Prostate gland (tissue), 2 donors: ENCODE results near the gene MARCHF3. TPM values are rescaled to one million over a fixed set of nuclear protein-coding genes. Genes with fewer than 3 reads are reported as not detected.
A peak's percentile ranks its signal among the peaks of the same experiment; 100 is the strongest.

Source experiments
- DNase-seq: peaks from one replicate; pipeline ENCODE4 v3.0.0-alpha.2; 2019; ENCODE audit warnings: low spot score
- H3K27ac ChIP-seq, 2 donors: fragments of 200-600 bp; sonication (generic); 2 replicates each; pipeline ENCODE4 v1.5.1; 2017 to 2019
- H3K27me3 ChIP-seq: fragments of 200-600 bp; sonication (generic); replicated peaks from 2 replicates; pipeline ENCODE4 v1.5.1; 2019; ENCODE audit not compliant: insufficient read depth
- H3K36me3 ChIP-seq, 2 donors: fragments of 200-600 bp; sonication (generic); 1 replicate in 1 of 2; 2 replicates in 1 of 2; pipeline versions ENCODE4 v1.5.1 to v1.8.1; 2017 to 2019
- H3K4me1 ChIP-seq: fragments of 200-600 bp; sonication (generic); replicated peaks from 2 replicates; pipeline ENCODE4 v1.5.1; 2019
- H3K4me3 ChIP-seq, 2 donors: fragments of 200-600 bp; sonication (generic); 2 replicates each; pipeline ENCODE4 v1.5.1; 2017 to 2019
- H3K9me3 ChIP-seq: fragments of 200-600 bp; sonication (generic); 2 replicates; pipeline ENCODE4 v1.5.1; 2017
- POLR2A ChIP-seq: fragments of 450-650 bp; IDR thresholded peaks from one replicate; pipeline ENCODE4 v1.6.1; 2016; ENCODE audit warnings: antibody characterized with exemption, mild to moderate bottlenecking
- POLR2AphosphoS5 ChIP-seq: sonication (generic); formaldehyde crosslinking; IDR thresholded peaks from one replicate; pipeline ENCODE4 v1.6.1; 2017; ENCODE audit warnings: antibody characterized with exemption
- WGBS: methylation state at CpG from one replicate; pipeline ENCODE4 v1.1.5; 2018; 5-methylcytosine and 5-hydroxymethylcytosine counted together
- intact Hi-C: fragments of 100-400 bp; cut with DNase I; formaldehyde crosslinking; loops from one replicate; pipeline ENCODE4 v1.14.2; 2022
- total RNA-seq, 2 donors: library from RNA; depleted of rRNA; stranded (reverse); fragments of >200 nt; gene quantifications; one replicate each; pipeline ENCODE4 v1.1.0, GENCODE V29; 2016
- TF ChIP-seq, protein P1 (sequence below), 4 experiments: fragments of 200-600 bp in 2 of 4; fragments of 450-650 bp in 2 of 4; sonication (generic) in 2 of 4; IDR thresholded peaks; 1 replicate in 3 of 4; 2 replicates in 1 of 4; pipeline ENCODE4 v1.5.1; 2016 to 2019; ENCODE audit warnings: antibody characterized with exemption in 4 of 4, mild to moderate bottlenecking in 2 of 4, moderate library complexity in 2 of 4

MARCHF3 gene
- total RNA-seq, 2 donors from 2014 or later: 1.2 to 21.1 TPM

DNA sequence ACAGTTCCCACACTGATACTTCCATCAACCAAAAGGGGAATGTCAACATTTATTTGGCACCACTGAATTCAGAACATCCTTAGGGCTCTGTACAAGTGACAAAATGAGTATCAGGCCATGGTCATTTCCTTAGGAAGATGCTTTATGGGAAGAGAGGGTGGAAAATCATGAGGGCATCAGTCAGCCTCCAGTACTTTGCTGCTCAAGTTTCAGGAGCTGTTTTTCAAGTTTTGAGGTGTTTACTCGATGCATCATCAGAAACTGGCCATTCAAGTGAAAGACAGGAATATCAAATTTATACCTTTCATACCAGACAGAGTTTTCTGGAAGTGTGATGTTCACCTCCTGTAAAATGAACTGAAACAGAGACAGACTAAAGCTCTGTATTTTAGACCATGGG, 21.2 kb upstream of the MARCHF3 start:
- Histone ChIP-seq H3K4me1 (no peaks in the 10 kb centered on the region), H3K27me3 (no peaks in the 10 kb centered on the region), H3K9me3 (no peaks in the 10 kb centered on the region), H3K36me3 (no peaks in the 10 kb centered on the region), H3K27ac (no peak overlapping the region), H3K4me3 (no peak overlapping the region)
- no peak for DNase-seq
- intact Hi-C loops: no loop called here
- WGBS: 88% methylated on average over 1 of the region's 1 CpG
- TF ChIP-seq POLR2A (no peak), POLR2AphosphoS5 (no peak)
- TF ChIP-seq, protein P1, sequence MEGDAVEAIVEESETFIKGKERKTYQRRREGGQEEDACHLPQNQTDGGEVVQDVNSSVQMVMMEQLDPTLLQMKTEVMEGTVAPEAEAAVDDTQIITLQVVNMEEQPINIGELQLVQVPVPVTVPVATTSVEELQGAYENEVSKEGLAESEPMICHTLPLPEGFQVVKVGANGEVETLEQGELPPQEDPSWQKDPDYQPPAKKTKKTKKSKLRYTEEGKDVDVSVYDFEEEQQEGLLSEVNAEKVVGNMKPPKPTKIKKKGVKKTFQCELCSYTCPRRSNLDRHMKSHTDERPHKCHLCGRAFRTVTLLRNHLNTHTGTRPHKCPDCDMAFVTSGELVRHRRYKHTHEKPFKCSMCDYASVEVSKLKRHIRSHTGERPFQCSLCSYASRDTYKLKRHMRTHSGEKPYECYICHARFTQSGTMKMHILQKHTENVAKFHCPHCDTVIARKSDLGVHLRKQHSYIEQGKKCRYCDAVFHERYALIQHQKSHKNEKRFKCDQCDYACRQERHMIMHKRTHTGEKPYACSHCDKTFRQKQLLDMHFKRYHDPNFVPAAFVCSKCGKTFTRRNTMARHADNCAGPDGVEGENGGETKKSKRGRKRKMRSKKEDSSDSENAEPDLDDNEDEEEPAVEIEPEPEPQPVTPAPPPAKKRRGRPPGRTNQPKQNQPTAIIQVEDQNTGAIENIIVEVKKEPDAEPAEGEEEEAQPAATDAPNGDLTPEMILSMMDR (IDR thresholded peaks at IDR 0.05): no peak

DNA sequence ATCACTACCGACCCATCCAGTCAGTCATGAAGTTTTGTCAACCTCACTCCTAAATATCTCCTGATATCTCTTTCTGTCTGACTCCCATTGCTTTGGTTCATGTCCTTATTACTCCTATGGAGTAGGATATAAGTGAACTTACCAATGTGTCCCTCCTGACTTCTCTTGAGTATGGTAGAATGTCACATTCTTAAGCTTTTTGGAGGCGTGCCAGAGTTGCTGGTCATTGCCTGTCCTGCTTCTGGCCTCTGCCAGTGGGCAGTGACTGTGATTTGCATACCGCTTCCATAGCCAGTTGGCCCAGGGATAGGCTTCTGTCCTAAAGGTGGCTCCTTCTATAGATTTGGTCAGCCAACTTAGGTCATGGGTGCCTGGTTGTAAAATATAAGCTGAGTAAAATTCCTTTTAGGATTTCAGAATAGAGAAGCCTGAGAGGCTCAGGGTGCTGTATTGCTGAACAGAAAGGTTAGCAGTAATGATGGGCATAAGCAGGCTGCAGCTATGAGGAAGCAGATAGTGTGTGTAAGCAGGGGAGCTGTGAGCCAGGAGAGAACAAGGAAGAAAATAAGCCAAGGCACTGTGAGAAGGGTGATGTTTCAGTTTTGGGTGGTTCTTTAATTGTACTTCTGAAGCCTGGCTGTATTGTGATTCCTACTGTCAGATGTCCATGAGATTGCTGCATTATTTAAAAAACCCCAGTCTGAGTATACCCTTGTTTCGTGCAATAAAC, 16.1 kb upstream of the MARCHF3 start:
- no peak for DNase-seq
- Histone ChIP-seq H3K36me3 (no peaks in the 10 kb centered on the region), H3K4me3 (no peak overlapping the region), H3K27me3 (no peaks in the 10 kb centered on the region), H3K4me1 (no peaks in the 10 kb centered on the region), H3K27ac (no peak overlapping the region), H3K9me3 (no peaks in the 10 kb centered on the region)
- TF ChIP-seq, protein P1 (IDR thresholded peaks at IDR 0.05): no peak
- no peak for TF ChIP-seq POLR2AphosphoS5
- TF ChIP-seq POLR2A: no peak
- WGBS: 89% methylated on average over 4 of the region's 4 CpGs
- intact Hi-C loops: no loop called here

DNA sequence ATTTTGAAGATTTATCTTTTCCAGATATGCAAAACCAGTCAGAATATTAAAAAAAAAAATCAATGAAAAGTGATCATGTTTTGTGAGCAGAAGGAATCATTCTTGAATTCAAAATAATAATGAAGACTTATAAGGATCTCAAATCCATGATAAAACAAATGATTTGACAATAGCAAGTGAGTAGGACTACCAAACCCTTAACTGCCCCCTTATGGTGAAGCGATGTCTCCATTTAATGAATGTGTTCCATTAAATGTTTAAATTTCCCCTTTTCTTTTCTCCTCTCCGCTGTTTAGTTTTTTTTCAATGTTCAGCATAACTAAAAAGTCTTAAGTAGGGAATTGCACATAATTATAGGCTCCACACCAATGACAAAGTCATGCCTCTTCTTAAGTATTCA, 12.2 kb upstream of the MARCHF3 start:
- Histone ChIP-seq H3K9me3 (no peaks in the 10 kb centered on the region), H3K36me3 (no peaks in the 10 kb centered on the region), H3K4me1 (no peaks in the 10 kb centered on the region), H3K27me3 (no peaks in the 10 kb centered on the region), H3K27ac (no peak overlapping the region), H3K4me3 (no peak overlapping the region)
- 91% methylated on average over 2 of the region's 2 CpGs for WGBS
- intact Hi-C loops: no loop called here
- DNase-seq: no peak
- TF ChIP-seq POLR2A (no peak), POLR2AphosphoS5 (no peak)
- TF ChIP-seq, protein P1 (IDR thresholded peaks at IDR 0.05): no peak

DNA sequence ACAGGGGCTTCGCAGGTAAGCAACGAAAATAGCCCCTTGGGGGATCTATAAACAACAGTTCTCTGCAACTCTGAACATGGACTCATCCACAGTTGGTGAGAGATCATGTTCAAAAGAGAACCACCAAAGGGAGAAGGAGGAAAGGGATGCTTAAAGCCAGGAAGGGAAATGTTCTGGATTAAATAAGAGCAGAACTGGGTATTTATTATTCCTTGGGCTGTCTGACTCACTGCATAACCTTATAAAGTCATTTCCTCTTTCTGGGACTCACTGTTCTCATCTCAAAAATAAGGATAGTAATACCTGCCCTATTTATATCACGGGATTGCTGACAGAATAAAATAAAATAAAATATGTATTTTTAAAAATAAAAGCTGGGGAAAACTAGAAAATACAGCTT, 11.2 kb upstream of the MARCHF3 start:
- no peak for DNase-seq
- Histone ChIP-seq H3K27me3 (no peaks in the 10 kb centered on the region), H3K4me1 (no peaks in the 10 kb centered on the region), H3K36me3 (no peaks in the 10 kb centered on the region), H3K9me3 (no peaks in the 10 kb centered on the region), H3K4me3 (no peak overlapping the region), H3K27ac (peak overlapping the region in 1 of 2 donors; percentile 48)
- no peak for TF ChIP-seq POLR2AphosphoS5
- TF ChIP-seq POLR2A: no peak
- TF ChIP-seq, protein P1 (IDR thresholded peaks at IDR 0.05): no peak
- 73% methylated on average over 3 of the region's 3 CpGs for WGBS
- intact Hi-C loops: no loop called here

DNA sequence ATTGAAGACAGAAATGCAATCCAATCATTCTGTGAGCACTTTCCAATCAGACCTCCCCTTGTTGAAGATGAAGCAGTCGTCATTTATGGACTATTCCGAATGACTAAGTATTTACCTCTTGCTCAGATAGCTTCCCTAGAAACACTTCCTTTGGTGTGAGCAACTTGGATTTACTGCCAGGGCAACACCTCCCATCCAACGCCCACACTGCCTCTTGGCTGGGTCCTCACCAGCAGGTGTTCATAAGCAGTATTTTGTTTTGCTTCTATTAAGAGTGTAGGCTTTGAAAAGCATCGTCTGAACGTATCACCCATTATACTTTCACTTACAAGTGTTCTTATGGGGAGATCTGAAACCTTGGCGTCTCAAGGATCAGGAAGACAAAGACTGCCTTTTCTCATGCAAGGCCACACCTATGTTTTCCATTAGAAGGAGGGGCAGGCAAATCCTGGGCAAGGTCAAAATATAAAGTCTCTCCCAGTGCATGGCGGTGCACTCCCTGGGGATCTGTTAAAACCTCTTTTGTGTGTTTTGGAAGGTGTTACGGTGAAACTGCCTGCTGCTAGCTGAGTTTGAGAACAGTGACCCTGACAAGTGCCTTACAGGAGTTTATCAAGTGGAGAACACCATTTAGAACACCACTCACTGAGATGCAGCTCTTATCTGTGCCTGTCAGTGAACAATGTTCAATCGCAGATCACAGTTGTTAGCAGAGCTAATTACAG, 10.6 kb upstream of the MARCHF3 start:
- Histone ChIP-seq H3K9me3 (no peaks in the 10 kb centered on the region), H3K4me1 (no peaks in the 10 kb centered on the region), H3K27me3 (no peaks in the 10 kb centered on the region), H3K27ac (peak overlapping the region in 1 of 2 donors; percentile 48), H3K36me3 (no peaks in the 10 kb centered on the region), H3K4me3 (no peak overlapping the region)
- TF ChIP-seq POLR2A: no peak
- TF ChIP-seq, protein P1 (IDR thresholded peaks at IDR 0.05): no peak
- no peak for TF ChIP-seq POLR2AphosphoS5
- intact Hi-C loops: no loop called here
- 24% methylated on average over 9 of the region's 9 CpGs for WGBS
- peak; percentile 13 for DNase-seq
